Upper lobe of left lung (tissue), 4 donors: ENCODE measurements around the gene FBN3.

Experiments used
- EP300 ChIP-seq, 4 donors: sonication (generic); formaldehyde crosslinking; IDR thresholded peaks; one replicate each; pipeline ENCODE4 v1.5.1; 2017; ENCODE audit warnings: antibody characterized with exemption in 4 of 4, control low read depth in 2 of 4
- POLR2A ChIP-seq, 4 donors: fragments of 450-650 bp; IDR thresholded peaks; one replicate each; pipeline ENCODE4 v1.5.1; 2016 to 2017; ENCODE audit warnings: antibody characterized with exemption in 4 of 4, mild to moderate bottlenecking in 2 of 4
- POLR2AphosphoS5 ChIP-seq, 2 donors: sonication (generic); formaldehyde crosslinking; IDR thresholded peaks; one replicate each; pipeline ENCODE4 v1.5.1; 2017; ENCODE audit warnings: antibody characterized with exemption in 2 of 2
- TF ChIP-seq, protein P1 (sequence below), 6 experiments: fragments of 450-650 bp in 4 of 6; fragments of 200-600 bp in 2 of 6; sonication (generic) in 2 of 6; IDR thresholded peaks; one replicate each; pipeline ENCODE4 v1.5.1; 2016 to 2019; ENCODE audit warnings: antibody characterized with exemption in 6 of 6

DNA sequence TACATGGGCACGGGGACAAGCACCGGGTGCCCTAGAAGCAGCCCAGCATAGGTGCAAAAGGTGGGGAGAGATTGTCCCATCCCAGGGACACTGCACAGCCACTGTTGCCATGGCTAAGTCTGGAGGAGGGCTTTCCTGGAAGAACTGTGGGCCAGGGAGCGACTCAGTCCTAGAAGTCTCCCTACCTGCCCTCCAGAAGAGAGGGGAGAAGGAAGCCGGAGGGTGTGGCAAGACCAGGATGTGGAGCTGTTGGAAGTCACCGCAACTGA, 2.3 kb upstream of the FBN3 start:
- TF ChIP-seq, protein P1, sequence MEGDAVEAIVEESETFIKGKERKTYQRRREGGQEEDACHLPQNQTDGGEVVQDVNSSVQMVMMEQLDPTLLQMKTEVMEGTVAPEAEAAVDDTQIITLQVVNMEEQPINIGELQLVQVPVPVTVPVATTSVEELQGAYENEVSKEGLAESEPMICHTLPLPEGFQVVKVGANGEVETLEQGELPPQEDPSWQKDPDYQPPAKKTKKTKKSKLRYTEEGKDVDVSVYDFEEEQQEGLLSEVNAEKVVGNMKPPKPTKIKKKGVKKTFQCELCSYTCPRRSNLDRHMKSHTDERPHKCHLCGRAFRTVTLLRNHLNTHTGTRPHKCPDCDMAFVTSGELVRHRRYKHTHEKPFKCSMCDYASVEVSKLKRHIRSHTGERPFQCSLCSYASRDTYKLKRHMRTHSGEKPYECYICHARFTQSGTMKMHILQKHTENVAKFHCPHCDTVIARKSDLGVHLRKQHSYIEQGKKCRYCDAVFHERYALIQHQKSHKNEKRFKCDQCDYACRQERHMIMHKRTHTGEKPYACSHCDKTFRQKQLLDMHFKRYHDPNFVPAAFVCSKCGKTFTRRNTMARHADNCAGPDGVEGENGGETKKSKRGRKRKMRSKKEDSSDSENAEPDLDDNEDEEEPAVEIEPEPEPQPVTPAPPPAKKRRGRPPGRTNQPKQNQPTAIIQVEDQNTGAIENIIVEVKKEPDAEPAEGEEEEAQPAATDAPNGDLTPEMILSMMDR (IDR thresholded peaks at IDR 0.05), result no peak
- TF ChIP-seq POLR2AphosphoS5 (IDR thresholded peaks at IDR 0.05) (no peak), EP300 (IDR thresholded peaks at IDR 0.05) (no peak), POLR2A (IDR thresholded peaks at IDR 0.05) (no peak)
